GM23248 (cell line): ENCODE measurements around the gene SULT4A1. TPM values are rescaled to one million over a fixed set of nuclear protein-coding genes. Genes with fewer than 3 reads are reported as not detected.

ENCODE experiments used
- DNase-seq: peaks from one replicate; pipeline ENCODE4 v3.0.0-alpha.2; 2015
- H2AFZ ChIP-seq: fragments of 200-600 bp; sonication (generic); 2 replicates; pipeline ENCODE4 v1.6.1; 2016; ENCODE audit warnings: antibody characterized with exemption
- H3F3A ChIP-seq: fragments of 200-600 bp; sonication (generic); 2 replicates; pipeline ENCODE4 v1.6.1; 2016; ENCODE audit warnings: mild to moderate bottlenecking, antibody characterized with exemption, mixed run types; ENCODE audit not compliant: insufficient read depth
- H3K27ac ChIP-seq: fragments of 200-600 bp; sonication (generic); 2 replicates; pipeline ENCODE4 v1.5.1; 2016; ENCODE audit warnings: mild to moderate bottlenecking
- H3K27me3 ChIP-seq: fragments of 200-600 bp; sonication (generic); replicated peaks from 2 replicates; pipeline ENCODE4 v1.6.1; 2016; ENCODE audit warnings: mild to moderate bottlenecking; ENCODE audit not compliant: insufficient read depth
- H3K36me3 ChIP-seq: fragments of 200-600 bp; sonication (generic); 2 replicates; pipeline ENCODE4 v1.6.1; 2016; ENCODE audit warnings: low read depth, mild to moderate bottlenecking
- H3K4me1 ChIP-seq: fragments of 200-600 bp; sonication (generic); 2 replicates; pipeline ENCODE4 v1.6.1; 2016; ENCODE audit warnings: mild to moderate bottlenecking; ENCODE audit not compliant: insufficient read depth
- H3K4me2 ChIP-seq: fragments of 200-600 bp; sonication (generic); one replicate; pipeline ENCODE4 v1.6.1; 2016; ENCODE audit warnings: mild to moderate bottlenecking; ENCODE audit not compliant: unreplicated experiment
- H3K4me3 ChIP-seq: fragments of 200-600 bp; sonication (generic); 2 replicates; pipeline ENCODE4 v1.5.1; 2016; ENCODE audit warnings: mild to moderate bottlenecking
- H3K79me2 ChIP-seq: fragments of 200-600 bp; sonication (generic); 2 replicates; pipeline ENCODE4 v1.6.1; 2016; ENCODE audit warnings: mild to moderate bottlenecking; ENCODE audit not compliant: insufficient read depth
- H3K9ac ChIP-seq: fragments of 200-600 bp; sonication (generic); 2 replicates; pipeline ENCODE4 v1.6.1; 2016; ENCODE audit warnings: mild to moderate bottlenecking
- H3K9me2 ChIP-seq: fragments of 200-600 bp; sonication (generic); 2 replicates; pipeline ENCODE4 v1.6.1; 2016; ENCODE audit warnings: mixed run types, mild to moderate bottlenecking, moderate library complexity; ENCODE audit not compliant: insufficient read depth
- H3K9me3 ChIP-seq: fragments of 200-600 bp; sonication (generic); one replicate; pipeline ENCODE4 v1.6.1; 2017; ENCODE audit warnings: low read depth
- H4K20me1 ChIP-seq: fragments of 200-600 bp; sonication (generic); 2 replicates; pipeline ENCODE4 v1.6.0; 2016; ENCODE audit not compliant: insufficient read depth
- EZH2 ChIP-seq: fragments of 200-600 bp; sonication (generic); IDR thresholded peaks from 2 replicates; pipeline ENCODE4 v1.6.1; 2018; ENCODE audit warnings: antibody characterized with exemption, mild to moderate bottlenecking; ENCODE audit not compliant: insufficient read depth, poor library complexity, severe bottlenecking
- EZH2phosphoT487 ChIP-seq: fragments of 200-600 bp; sonication (generic); IDR thresholded peaks from 2 replicates; pipeline ENCODE4 v1.6.1; 2018; ENCODE audit warnings: antibody characterized with exemption, moderate library complexity, mild to moderate bottlenecking, low read depth; ENCODE audit not compliant: insufficient read depth
- WGBS, 2 experiments: methylation state at CpG; one replicate each; pipeline ENCODE4 v1.1.6; 2015 to 2017; ENCODE audit warnings: low lambda C conversion rate in 2 of 2, low coverage in 1 of 2; ENCODE audit errors: missing lambda C conversion rate in 2 of 2; 5-methylcytosine and 5-hydroxymethylcytosine counted together
- in situ Hi-C: fragments of 300-500 bp; cut with MboI; formaldehyde crosslinking; loops from 2 replicates; pipeline ENCODE4 v1.15.0; 2020
- polyA plus RNA-seq: library from polyadenylated mRNA; unstranded; fragments of >200 nt; fragmentation: Nextera tagmentation; extraction: Ambion mirVana; gene quantifications from 2 replicates; pipeline ENCODE4 v1.2.1, GENCODE V29; 2016
- total RNA-seq: library from RNA; depleted of rRNA; stranded (reverse); fragments of >200 nt; shearing (Covaris generic); gene quantifications from 2 replicates; pipeline ENCODE4 v1.2.3, GENCODE V29; 2014

SULT4A1 gene
- total and polyA plus RNA-seq, 2 experiments from 2014 or later: not detected

- in situ Hi-C loops: no loop called here
- H3K9me3 ChIP-seq: no peaks in the 10 kb centered on the region
- no peaks in the 10 kb centered on the region for H3K79me2 ChIP-seq
- no peaks in the 10 kb centered on the region for H4K20me1 ChIP-seq
- H3K27ac ChIP-seq: no peak overlapping the region
- no peaks in the 10 kb centered on the region for H3K36me3 ChIP-seq
- H3K4me3 ChIP-seq: no peak overlapping the region
- H3F3A ChIP-seq: no peaks in the 10 kb centered on the region
- TF ChIP-seq EZH2phosphoT487 (no peak), EZH2 (no peak)
- 42 to 46% methylated on average over 15 of the region's 15 CpGs for WGBS, 2 experiments
- H3K4me1 ChIP-seq: no peaks in the 10 kb centered on the region
- H3K9ac ChIP-seq: no peak overlapping the region
- DNase-seq: no peak
- H2AFZ ChIP-seq: no peak overlapping the region
- H3K4me2 ChIP-seq: no peak overlapping the region
- H3K27me3 ChIP-seq: peaks cover 27% of the 10 kb centered on the region
- H3K9me2 ChIP-seq: no peaks in the 10 kb centered on the region
Observed at GRCh38 chr22:43892183-43892894, 30.0 kb upstream of the SULT4A1 start.

DNA sequence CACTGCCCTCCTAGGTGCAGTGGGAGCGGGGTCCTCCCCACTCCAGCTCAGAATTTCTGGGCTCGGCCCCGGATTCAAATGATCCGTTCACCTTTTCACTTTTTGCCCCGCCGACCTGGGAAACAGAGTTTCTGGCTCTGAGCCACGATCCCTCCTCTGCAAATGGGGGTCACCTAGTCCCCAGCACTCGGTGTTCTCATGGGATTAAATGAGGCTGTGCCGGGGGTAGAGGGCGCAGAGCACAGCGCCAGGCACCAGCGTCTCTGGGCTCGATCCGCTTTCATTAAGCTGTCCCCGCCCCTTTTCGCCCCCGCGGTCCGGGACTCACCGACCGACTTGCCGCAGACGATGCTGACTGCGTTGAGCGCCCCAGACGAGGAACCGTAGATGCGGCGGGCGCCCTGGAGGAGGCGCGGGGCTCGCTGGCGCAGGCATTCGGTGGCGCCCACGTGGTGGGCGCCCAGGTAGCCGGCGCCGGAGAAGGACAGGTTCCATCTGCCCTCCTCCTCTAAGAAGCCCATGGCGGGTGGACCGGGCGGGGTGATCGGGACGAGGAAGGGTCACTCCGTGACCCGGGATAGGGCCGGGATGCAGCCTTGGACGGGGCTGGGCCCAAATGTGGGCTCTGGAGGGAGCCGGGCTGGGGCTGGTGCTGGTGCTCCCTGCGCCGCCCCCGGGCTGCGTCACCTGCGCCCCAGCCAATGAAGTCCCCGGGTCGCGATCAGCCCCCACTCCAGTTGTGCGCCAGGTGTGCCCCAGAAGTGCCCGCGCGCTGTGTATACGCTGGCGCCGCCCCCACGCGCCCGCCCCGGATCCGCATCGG lies 29.3 kb upstream of the SULT4A1 start, which contains the start of gene PNPLA5:
PNPLA5 (minus strand) TSS at position 654 of the 823 bp plus-strand sequence; CDS start at position 521, 133 bp downstream.
- Histone ChIP-seq H3K36me3 (no peaks in the 10 kb centered on the region), H3K27me3 (peaks cover 27% of the 10 kb centered on the region), H3K4me2 (peak within 1 kb of the TSS; percentile 68), H4K20me1 (no peaks in the 10 kb centered on the region), H3K9me2 (no peaks in the 10 kb centered on the region), H3K4me3 (no peak within 1 kb of the TSS; the same call in 1 of the 2 replicates), H3F3A (no peaks in the 10 kb centered on the region), H3K27ac (no peak within 1 kb of the TSS), H3K9me3 (no peaks in the 10 kb centered on the region), H3K4me1 (no peaks in the 10 kb centered on the region), H3K9ac (no peak within 1 kb of the TSS), H3K79me2 (no peaks in the 10 kb centered on the region), H2AFZ (no peak within 1 kb of the TSS)
- WGBS, 2 experiments: 1 to 2% methylated on average over 59 to 71 of the region's 72 CpGs
- peak; percentile 63 for DNase-seq
- TF ChIP-seq EZH2phosphoT487: no peak
- TF ChIP-seq EZH2: peak; percentile 17
- in situ Hi-C loops: no loop called here

GRCh38 chr22:43890901-43891331 lies 28.6 kb upstream of the SULT4A1 start:
- in situ Hi-C loops: no loop called here
- Histone ChIP-seq H3K27ac (no peak overlapping the region), H3K9me3 (no peaks in the 10 kb centered on the region), H3F3A (no peaks in the 10 kb centered on the region), H3K4me1 (no peaks in the 10 kb centered on the region), H4K20me1 (no peaks in the 10 kb centered on the region), H3K9me2 (no peaks in the 10 kb centered on the region), H3K79me2 (no peaks in the 10 kb centered on the region), H3K4me2 (no peak overlapping the region), H3K36me3 (no peaks in the 10 kb centered on the region), H2AFZ (no peak overlapping the region), H3K9ac (no peak overlapping the region), H3K27me3 (peaks cover 27% of the 10 kb centered on the region), H3K4me3 (no peak overlapping the region)
- TF ChIP-seq EZH2 (no peak), EZH2phosphoT487 (no peak)
- WGBS, 2 experiments: 18 to 22% methylated on average over 19 to 24 of the region's 24 CpGs
- peak; percentile 14 for DNase-seq

DNA sequence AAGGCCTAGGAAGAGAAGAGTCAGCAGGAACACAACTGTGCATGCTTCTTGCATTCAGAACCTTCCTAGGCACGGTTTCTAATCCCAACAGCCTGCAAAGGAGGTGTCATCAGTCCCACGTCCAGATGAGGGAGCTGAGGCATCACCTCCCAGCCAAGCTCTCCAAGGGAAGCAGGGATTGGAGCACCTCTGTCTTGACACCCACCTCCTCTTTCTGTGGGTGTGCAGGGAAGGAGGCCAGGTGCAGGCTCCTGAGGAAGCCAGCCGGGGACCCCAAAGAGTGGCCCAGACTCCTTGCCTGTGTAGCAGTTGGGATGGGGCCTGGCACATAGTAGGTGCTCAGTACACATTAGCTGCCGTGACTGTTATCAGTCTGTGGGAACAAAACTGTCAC lies 27.5 kb upstream of the SULT4A1 start:
- Histone ChIP-seq H2AFZ (no peak overlapping the region), H3K4me2 (no peak overlapping the region), H3K79me2 (no peaks in the 10 kb centered on the region), H3K4me1 (no peaks in the 10 kb centered on the region), H4K20me1 (no peaks in the 10 kb centered on the region), H3K4me3 (no peak overlapping the region), H3K36me3 (no peaks in the 10 kb centered on the region), H3K27ac (no peak overlapping the region), H3K9me3 (no peaks in the 10 kb centered on the region), H3F3A (no peaks in the 10 kb centered on the region), H3K27me3 (peaks cover 27% of the 10 kb centered on the region), H3K9me2 (no peaks in the 10 kb centered on the region), H3K9ac (no peak overlapping the region)
- 20 to 25% methylated on average over 3 to 4 of the region's 4 CpGs for WGBS, 2 experiments
- TF ChIP-seq EZH2phosphoT487 (no peak), EZH2 (no peak)
- in situ Hi-C loops: no loop called here
- peak; percentile 46 for DNase-seq
